Mucosa of descending colon (tissue), 3 donors: ENCODE results near the gene PICALM. TPM values are rescaled to one million over a fixed set of nuclear protein-coding genes. Genes with fewer than 3 reads are reported as not detected.
"Not testable (repeated sequence)": the region's sequence is repeated elsewhere in the genome, so short reads cannot be mapped to it uniquely, and the experiment has no call there.

Source experiments
- ATAC-seq: fragments of 200-7000 bp; cut with Tn5 transposase; one replicate; pipeline ENCODE4 v1.9.1; 2020; ENCODE audit warnings: mild to moderate bottlenecking, moderate library complexity
- DNase-seq, 3 donors: peaks; one replicate each; pipeline ENCODE4 v3.0.0-alpha.2; 2020
- H3K36me3 ChIP-seq: fragments of 200-600 bp; one replicate; pipeline ENCODE4 v1.8.0; 2021; ENCODE audit warnings: low read depth, mild to moderate bottlenecking
- H3K4me1 ChIP-seq: fragments of 200-600 bp; one replicate; pipeline ENCODE4 v1.8.0; 2021; ENCODE audit warnings: low read depth, mild to moderate bottlenecking
- H3K4me3 ChIP-seq: fragments of 200-600 bp; one replicate; pipeline ENCODE4 v1.8.0; 2021; ENCODE audit warnings: mild to moderate bottlenecking
- H3K9me3 ChIP-seq: fragments of 200-600 bp; one replicate; pipeline ENCODE4 v1.8.0; 2021; ENCODE audit warnings: mild to moderate bottlenecking
- CTCF ChIP-seq: fragments of 200-600 bp; IDR thresholded peaks from one replicate; pipeline ENCODE4 v1.8.0; 2022; ENCODE audit warnings: antibody characterized with exemption, mild to moderate bottlenecking
- intact Hi-C, 2 donors: fragments of 100-400 bp; cut with DNase I in 1 of 2; cut with micrococcal nuclease in 1 of 2; formaldehyde crosslinking; loops; one replicate each; pipeline versions ENCODE4 v1.11.0 to v1.11.1; 2022; cut with DNase I, micrococcal nuclease
- total RNA-seq, 3 donors: library from RNA; stranded (reverse); fragmentation: NEBNext Ultra II Directional in 2 of 3; extraction: Animal tissue kit (Norgen Biotek cat#: 25700) in 2 of 3; gene quantifications; one replicate each; pipeline versions ENCODE4 v1.2.1 to v1.2.4, GENCODE V29; 2021 to 2023
- donor health status: DM: no; HTN: no; CAD: no; lungs with moderate emphysema.
- donor health status: DM: no; HTN: no; CAD: no.
- donor health status: DM: no; HTN: yes; CAD: no.

PICALM gene
- total RNA-seq, 3 donors from 2014 or later, result 163 to 174 (median 163) TPM

GRCh38 chr11:85961130-85961529 lies 107.8 kb downstream of the PICALM start:
- TF ChIP-seq CTCF, result no peak
- Histone ChIP-seq H3K4me3 (no peak overlapping the region), H3K36me3 (no peaks in the 10 kb centered on the region), H3K9me3 (no peaks in the 10 kb centered on the region), H3K4me1 (no peaks in the 10 kb centered on the region)
- ATAC-seq, result no peak
- intact Hi-C loops, result no loop called here
- DNase-seq, result no peak

GRCh38 chr11:85960678-85961077 lies 108.2 kb downstream of the PICALM start:
- no peaks in the 10 kb centered on the region for H3K36me3 ChIP-seq
- intact Hi-C loops, result no loop called here
- TF ChIP-seq CTCF, result no peak

GRCh38 chr11:85955531-85955930 lies 113.4 kb downstream of the PICALM start:
- TF ChIP-seq CTCF, result no peak
- no peak for ATAC-seq
- no peak overlapping the region for H3K4me3 ChIP-seq
- H3K9me3 ChIP-seq, result no peaks in the 10 kb centered on the region
- H3K36me3 ChIP-seq, result no peaks in the 10 kb centered on the region
- no peaks in the 10 kb centered on the region for H3K4me1 ChIP-seq
- no peak for DNase-seq
- intact Hi-C loops, result no loop called here

More at GRCh38 chr11:85960678-85961077, 108.2 kb downstream of the PICALM start:
- DNase-seq (no peak), ATAC-seq (no peak)
- no peak overlapping the region for H3K4me3 ChIP-seq
- no peaks in the 10 kb centered on the region for H3K4me1 ChIP-seq
- no peaks in the 10 kb centered on the region for H3K9me3 ChIP-seq

GRCh38 chr11:85953491-85954143 lies 115.3 kb downstream of the PICALM start:
- TF ChIP-seq CTCF, result no peak
- intact Hi-C loops, result no loop called here
- no peak for ATAC-seq

GRCh38 chr11:85952108-85952485 lies 116.8 kb downstream of the PICALM start:
- H3K4me3 ChIP-seq, intact Hi-C loops, H3K4me1 ChIP-seq, H3K36me3 ChIP-seq, H3K9me3 ChIP-seq, DNase-seq, ATAC-seq: not testable (repeated sequence)

More at GRCh38 chr11:85953491-85954143, 115.3 kb downstream of the PICALM start:
- no peak for DNase-seq
- H3K4me1 ChIP-seq, result no peaks in the 10 kb centered on the region
- H3K9me3 ChIP-seq, result no peaks in the 10 kb centered on the region
- H3K4me3 ChIP-seq, result no peak overlapping the region
- H3K36me3 ChIP-seq, result no peaks in the 10 kb centered on the region

GRCh38 chr11:85951428-85952107 lies 117.3 kb downstream of the PICALM start:
- H3K9me3 ChIP-seq, result no peaks in the 10 kb centered on the region
- H3K36me3 ChIP-seq, result no peaks in the 10 kb centered on the region
- no peak for TF ChIP-seq CTCF
- H3K4me3 ChIP-seq, result no peak overlapping the region
- DNase-seq (no peak), ATAC-seq (no peak)
- intact Hi-C loops, result no loop called here
- no peaks in the 10 kb centered on the region for H3K4me1 ChIP-seq
